ENCODE results near the gene FHAD1. TPM values are rescaled to one million over a fixed set of nuclear protein-coding genes. Genes with fewer than 3 reads are reported as not detected.

Gene FHAD1
- total and polyA plus RNA-seq, 9 of the 15 experiments (the other 6 are each of a cell fraction or from before 2014, with no cell fraction given), result 0.32 to 2.1 (median 1.5) TPM; not detected in 1

- TF ChIP-seq PKNOX1 (IDR thresholded peaks at IDR 0.05) (0 out of 2 replicates have a peak, but pooled peaks have one; percentile 13), ILF3 (IDR thresholded peaks at IDR 0.05; ENCODE audit: borderline replicate concordance) (no peak), HDAC3 (IDR thresholded peaks at IDR 0.05; ENCODE audit: borderline replicate concordance, partially characterized antibody) (no peak), GABPB1 (CRISPR knock-in tag; IDR thresholded peaks at IDR 0.05) (peak; percentile 70; the same call in 1 of the 2 replicates), THRAP3 (IDR thresholded peaks at IDR 0.05; ENCODE audit: borderline replicate concordance) (no peak), GTF2E2 (tag; IDR thresholded peaks at IDR 0.05) (0 out of 2 replicates have a peak, but pooled peaks have one; percentile 62), CREB1 (IDR thresholded peaks at IDR 0.05) (no peak), CREB1 (CRISPR knock-in tag; IDR thresholded peaks at IDR 0.05) (peak; percentile 39), STAG1 (CRISPR knock-in tag; IDR thresholded peaks at IDR 0.05; ENCODE audit: borderline replicate concordance) (no peak), PHB (CRISPR knock-in tag; IDR thresholded peaks at IDR 0.05) (no peak), SMARCA4 (IDR thresholded peaks at IDR 0.05) (peak; percentile 62; the same call in 1 of the 2 replicates), ATF7 (IDR thresholded peaks at IDR 0.05) (peak; percentile 59; the same call in 1 of the 2 replicates), L3MBTL2 (IDR thresholded peaks at IDR 0.05) (peak; percentile 86), ETV1 (tag; conservative IDR thresholded peaks at IDR 0.05; ENCODE audit: low read depth) (0 out of 2 replicates have a peak, but pooled peaks have one; percentile 20), ZSCAN29 (IDR thresholded peaks at IDR 0.05) (no peak), MGA (IDR thresholded peaks at IDR 0.05) (peak; percentile 79), ZFP36 (IDR thresholded peaks at IDR 0.05; ENCODE audit: low read depth, low read length, partially characterized antibody) (no peak)
These were observed 105.3 kb downstream of the FHAD1 start (continued) for GRCh38 chr1:15352128-15352957.

All from K562 (cell line).